ENCODE data around the gene PTPRG.

Gene PTPRG

GRCh38 chr3:61876797-61877196 lies 315.4 kb downstream of the PTPRG start:
- no peak for DNase-seq

GRCh38 chr3:61877359-61878138 lies 316.2 kb downstream of the PTPRG start:
- DNase-seq = no peak

GRCh38 chr3:61882253-61882652 lies 320.9 kb downstream of the PTPRG start:
- no peak for DNase-seq

GRCh38 chr3:61884794-61885193 lies 323.4 kb downstream of the PTPRG start:
- no peak for DNase-seq

- DNase-seq = no peak
Observed at GRCh38 chr3:61885414-61885813, 324.0 kb downstream of the PTPRG start.

- DNase-seq = no peak
Observed at GRCh38 chr3:61887206-61887605, 325.8 kb downstream of the PTPRG start.

GRCh38 chr3:61889259-61889658 lies 327.9 kb downstream of the PTPRG start:
- no peak for DNase-seq

- no peak for DNase-seq
Observed at GRCh38 chr3:61890167-61890566, 328.8 kb downstream of the PTPRG start.

GRCh38 chr3:61890586-61890985 lies 329.2 kb downstream of the PTPRG start:
- DNase-seq = no peak

- DNase-seq = no peak
Observed at GRCh38 chr3:61892891-61893290, 331.5 kb downstream of the PTPRG start.

- no peak for DNase-seq
Observed at GRCh38 chr3:61893840-61894566, 332.6 kb downstream of the PTPRG start.

GRCh38 chr3:61894988-61895935 lies 333.9 kb downstream of the PTPRG start:
- peak; percentile 45 for DNase-seq

- no peak for DNase-seq
Observed at GRCh38 chr3:61896251-61896650, 334.9 kb downstream of the PTPRG start.

- no peak for DNase-seq
Observed at GRCh38 chr3:61897848-61898247, 336.5 kb downstream of the PTPRG start.

- no peak for DNase-seq
Observed at GRCh38 chr3:61899700-61900462, 338.5 kb downstream of the PTPRG start.

- DNase-seq = no peak
Observed at GRCh38 chr3:61901496-61901895, 340.1 kb downstream of the PTPRG start.

- DNase-seq = no peak
Observed at GRCh38 chr3:61901986-61902385, 340.6 kb downstream of the PTPRG start.

- no peak for DNase-seq
Observed at GRCh38 chr3:61903074-61903473, 341.7 kb downstream of the PTPRG start.

GRCh38 chr3:61903931-61904657 lies 342.7 kb downstream of the PTPRG start:
- DNase-seq = no peak

GRCh38 chr3:61907210-61907795 lies 345.9 kb downstream of the PTPRG start:
- no peak for DNase-seq

- DNase-seq = no peak
Observed at GRCh38 chr3:61908382-61908781, 347.0 kb downstream of the PTPRG start.
